GM13976 (cell line): ENCODE results near the gene MAML2.

Experiments used
- DNase-seq: peaks from one replicate; pipeline ENCODE4 v3.0.0; 2012; ENCODE audit warnings: low spot score
- in situ Hi-C: fragments of 300-500 bp; cut with MboI; formaldehyde crosslinking; loops from one replicate; pipeline ENCODE4 v1.12.0; 2022; ENCODE audit warnings: low sequenced_read_pairs, mixed read lengths, inconsistent platforms; ENCODE audit not compliant: unreplicated experiment
- TF ChIP-seq, protein P1 (sequence below): IDR thresholded peaks from 2 replicates; pipeline ENCODE4 v1.5.1; 2012; ENCODE audit warnings: borderline replicate concordance, mild to moderate bottlenecking; ENCODE audit not compliant: insufficient read depth; ENCODE audit errors: extremely low read depth, missing control alignments, control extremely low read depth

Gene MAML2

DNA sequence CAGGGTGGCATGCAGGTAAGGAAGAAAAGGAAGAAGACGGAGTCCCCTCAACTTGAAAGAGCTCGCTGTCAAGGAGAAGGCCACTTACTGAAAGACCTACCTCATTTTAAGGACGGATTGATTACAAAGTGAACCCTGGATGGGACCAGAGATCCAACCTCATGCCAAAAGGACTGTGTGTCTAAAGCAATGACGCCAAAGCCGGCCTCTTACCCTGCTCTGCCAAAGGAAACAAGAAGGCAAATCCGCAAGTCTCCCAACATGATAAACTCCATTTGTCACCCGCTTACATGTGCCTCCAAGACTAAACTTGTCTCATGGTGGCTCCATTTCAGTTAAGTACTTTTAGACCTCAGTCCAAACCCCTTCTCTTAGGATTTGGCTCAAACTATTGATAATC lies 270.4 kb downstream of the MAML2 start:
- in situ Hi-C loops = no loop called here
- no peak for DNase-seq
- TF ChIP-seq, protein P1, sequence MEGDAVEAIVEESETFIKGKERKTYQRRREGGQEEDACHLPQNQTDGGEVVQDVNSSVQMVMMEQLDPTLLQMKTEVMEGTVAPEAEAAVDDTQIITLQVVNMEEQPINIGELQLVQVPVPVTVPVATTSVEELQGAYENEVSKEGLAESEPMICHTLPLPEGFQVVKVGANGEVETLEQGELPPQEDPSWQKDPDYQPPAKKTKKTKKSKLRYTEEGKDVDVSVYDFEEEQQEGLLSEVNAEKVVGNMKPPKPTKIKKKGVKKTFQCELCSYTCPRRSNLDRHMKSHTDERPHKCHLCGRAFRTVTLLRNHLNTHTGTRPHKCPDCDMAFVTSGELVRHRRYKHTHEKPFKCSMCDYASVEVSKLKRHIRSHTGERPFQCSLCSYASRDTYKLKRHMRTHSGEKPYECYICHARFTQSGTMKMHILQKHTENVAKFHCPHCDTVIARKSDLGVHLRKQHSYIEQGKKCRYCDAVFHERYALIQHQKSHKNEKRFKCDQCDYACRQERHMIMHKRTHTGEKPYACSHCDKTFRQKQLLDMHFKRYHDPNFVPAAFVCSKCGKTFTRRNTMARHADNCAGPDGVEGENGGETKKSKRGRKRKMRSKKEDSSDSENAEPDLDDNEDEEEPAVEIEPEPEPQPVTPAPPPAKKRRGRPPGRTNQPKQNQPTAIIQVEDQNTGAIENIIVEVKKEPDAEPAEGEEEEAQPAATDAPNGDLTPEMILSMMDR = no peak

DNA sequence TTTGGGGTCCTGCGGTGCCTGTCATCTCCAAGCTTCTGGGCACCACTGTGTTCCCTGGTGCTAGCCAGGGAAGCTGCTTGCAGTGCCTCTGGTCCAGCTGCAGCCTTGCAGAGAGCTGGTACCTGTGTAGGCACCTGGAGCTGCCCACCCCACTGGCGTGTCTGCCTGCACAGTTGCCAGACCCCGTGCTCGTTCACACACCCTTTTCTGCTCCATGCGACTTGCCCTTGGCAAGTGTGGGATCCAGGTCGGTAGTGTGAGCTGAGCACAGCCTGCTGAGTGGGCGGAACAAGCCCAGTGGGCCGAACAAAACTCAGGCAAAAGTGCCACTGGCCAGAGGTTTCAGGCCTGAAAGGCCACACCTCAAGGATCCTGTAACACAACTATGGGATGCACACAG lies 272.5 kb downstream of the MAML2 start:
- in situ Hi-C loops = no loop called here
- TF ChIP-seq, protein P1 = no peak
- DNase-seq = no peak

DNA sequence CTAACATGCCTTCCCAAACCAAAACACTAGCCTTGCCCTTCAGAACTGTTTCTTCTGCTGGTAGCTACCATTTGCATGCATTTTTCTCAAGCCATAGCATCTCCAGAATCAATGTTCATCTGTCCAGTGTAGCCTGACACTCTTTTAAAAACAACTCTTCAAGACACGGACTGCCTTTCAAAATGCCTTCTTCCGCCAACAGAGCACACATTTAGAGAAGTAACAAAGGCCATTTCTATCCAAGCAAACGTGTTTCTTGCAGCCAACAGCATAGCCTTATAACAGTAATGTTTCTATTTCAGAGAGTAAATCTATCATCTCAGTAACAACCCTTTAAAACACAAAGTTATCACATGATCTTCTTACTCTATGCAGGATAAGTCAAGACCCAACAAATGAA lies 275.8 kb downstream of the MAML2 start:
- in situ Hi-C loops = no loop called here
- TF ChIP-seq, protein P1 = no peak
- no peak for DNase-seq

DNA sequence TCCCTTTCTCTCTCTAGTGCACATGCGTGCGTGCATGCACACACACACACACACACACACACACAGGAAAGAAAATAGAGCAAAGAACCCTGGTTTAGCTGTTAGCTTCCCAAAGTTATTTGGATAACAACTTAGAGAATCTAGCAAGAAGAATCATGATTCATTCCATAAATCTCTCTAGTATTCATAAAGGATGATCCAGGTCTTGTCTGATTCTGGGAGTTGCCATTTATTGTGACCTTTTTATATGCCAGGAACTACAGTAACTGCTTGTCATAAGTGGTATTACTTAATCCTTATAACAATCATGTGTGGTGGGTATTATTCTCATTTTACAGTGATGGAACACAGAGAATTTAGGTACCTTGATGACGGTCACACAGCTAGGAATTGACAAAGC lies 277.6 kb downstream of the MAML2 start:
- DNase-seq = no peak
- in situ Hi-C loops = no loop called here
- TF ChIP-seq, protein P1 = no peak

DNA sequence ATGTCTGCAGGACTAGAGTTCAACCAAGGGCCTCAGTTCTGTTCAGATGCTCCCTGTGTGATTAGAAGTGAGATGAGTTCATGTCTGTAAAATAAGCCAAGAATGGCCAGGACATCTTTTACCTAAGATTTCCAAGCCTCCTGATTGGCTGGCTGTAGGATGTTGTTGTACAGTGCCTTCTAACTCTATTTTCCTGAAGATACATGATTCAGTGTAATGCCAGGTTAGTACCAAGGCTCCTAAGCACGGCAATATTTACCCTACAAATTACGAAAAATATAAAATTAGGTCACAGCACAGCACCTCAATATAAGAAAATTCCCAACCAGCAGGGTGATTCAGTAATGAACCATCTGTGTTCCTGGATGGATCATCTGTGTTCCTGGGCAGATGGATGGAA lies 279.1 kb downstream of the MAML2 start:
- in situ Hi-C loops = no loop called here
- DNase-seq = no peak
- TF ChIP-seq, protein P1 = no peak

DNA sequence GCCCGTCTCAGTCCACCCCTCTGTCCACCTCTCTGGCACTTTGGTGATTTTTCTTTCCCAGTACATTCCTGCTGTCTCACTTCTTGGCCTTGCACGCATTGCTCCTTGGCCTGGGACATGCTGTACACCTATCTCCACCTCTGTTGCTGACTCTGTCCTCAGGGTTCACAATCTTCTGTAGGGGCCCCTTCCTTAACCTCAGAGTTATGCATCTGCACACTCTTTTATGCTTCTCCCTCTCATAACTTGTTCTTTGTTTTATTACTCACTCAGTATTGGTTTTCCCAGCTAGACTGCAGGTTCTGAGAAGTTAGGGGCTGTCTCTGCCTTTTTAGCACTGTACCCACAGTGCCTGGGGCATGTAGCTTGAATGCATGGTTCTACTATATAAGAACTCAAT lies 279.9 kb downstream of the MAML2 start:
- TF ChIP-seq, protein P1 = no peak
- in situ Hi-C loops = no loop called here
- no peak for DNase-seq

DNA sequence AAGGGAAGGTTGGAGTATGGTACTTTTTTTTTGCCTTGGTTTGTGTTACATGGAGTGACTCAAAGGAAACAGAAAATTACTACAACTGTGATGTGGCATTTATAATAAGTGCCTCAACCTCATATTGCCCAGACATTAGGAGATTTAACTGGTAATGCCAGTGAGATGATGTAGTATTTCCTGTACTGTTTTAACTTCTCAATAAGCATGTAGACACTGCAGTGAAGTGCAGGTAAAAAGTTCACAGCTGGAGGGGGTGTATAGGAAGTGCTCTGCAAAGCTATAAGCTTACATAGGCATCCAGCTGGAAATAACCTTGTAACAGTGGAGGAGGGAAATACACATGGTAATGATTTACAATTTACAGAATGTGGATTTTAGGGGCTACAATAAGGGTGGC lies 280.9 kb downstream of the MAML2 start:
- in situ Hi-C loops = no loop called here
- TF ChIP-seq, protein P1 = no peak
- no peak for DNase-seq
